Cardiac muscle cell (in vitro differentiated cells and primary cell): Measurements from ENCODE around the gene HECW1. TPM values are rescaled to one million over a fixed set of nuclear protein-coding genes. Genes with fewer than 3 reads are reported as not detected.

Experiments used
- DNase-seq, 2 donors: peaks; one replicate each; pipeline versions ENCODE4 v3.0.0 to v3.0.0-alpha.2; 2010 to 2017; ENCODE audit warnings: low read depth in 1 of 2, low spot score in 1 of 2
- H3K27ac ChIP-seq: fragments of 200-600 bp; sonication (generic); 2 replicates; pipeline ENCODE4 v1.5.1; 2016
- H3K27me3 ChIP-seq: fragments of 200-600 bp; sonication (generic); 2 replicates; pipeline ENCODE4 v1.6.0; 2016; ENCODE audit warnings: control low read depth
- H3K36me3 ChIP-seq: fragments of 200-600 bp; sonication (generic); 2 replicates; pipeline ENCODE4 v1.5.1; 2016; ENCODE audit warnings: control low read depth
- H3K4me1 ChIP-seq: fragments of 200-600 bp; sonication (generic); 2 replicates; pipeline ENCODE4 v1.8.1; 2017; ENCODE audit warnings: low read depth, mild to moderate bottlenecking, mixed run types
- H3K4me3 ChIP-seq: fragments of 200-600 bp; sonication (generic); 2 replicates; pipeline ENCODE4 v1.5.1; 2016; ENCODE audit warnings: mild to moderate bottlenecking
- H3K9me3 ChIP-seq: fragments of 200-600 bp; sonication (generic); 2 replicates; pipeline ENCODE4 v1.5.1; 2017; ENCODE audit warnings: low read depth, mild to moderate bottlenecking, control low read depth
- CTCF ChIP-seq: IDR thresholded peaks from 2 replicates; pipeline ENCODE4 v1.5.1; 2012; ENCODE audit warnings: low read depth, mild to moderate bottlenecking, low read length
- polyA plus RNA-seq: library from polyadenylated mRNA; unstranded; fragments of >200 nt; fragmentation: Nextera tagmentation; extraction: Ambion mirVana; gene quantifications from 2 replicates; pipeline ENCODE4 v1.2.1, GENCODE V29; 2016
- total RNA-seq: library from RNA; depleted of rRNA; stranded (reverse); fragments of >200 nt; gene quantifications from 2 replicates; pipeline ENCODE4 v1.2.3, GENCODE V29; 2016

The HECW1 gene
- total and polyA plus RNA-seq, 2 experiments from 2014 or later = 0.06 to 0.13 TPM

- no peaks in the 10 kb centered on the region for H3K27me3 ChIP-seq
- H3K9me3 ChIP-seq = no peaks in the 10 kb centered on the region
- no peak overlapping the region for H3K4me3 ChIP-seq
- no peaks in the 10 kb centered on the region for H3K36me3 ChIP-seq
- no peak overlapping the region for H3K27ac ChIP-seq
- no peak for DNase-seq
- no peak for TF ChIP-seq CTCF
- peaks cover 12% of the 10 kb centered on the region for H3K4me1 ChIP-seq
These were observed 353.4 kb downstream of the HECW1 start for GRCh38 chr7:43465581-43466554.

- Histone ChIP-seq H3K4me1 (peaks cover 9% of the 10 kb centered on the region), H3K36me3 (no peaks in the 10 kb centered on the region), H3K27me3 (no peaks in the 10 kb centered on the region), H3K4me3 (no peak overlapping the region), H3K27ac (no peak overlapping the region), H3K9me3 (no peaks in the 10 kb centered on the region)
- TF ChIP-seq CTCF = no peak
- DNase-seq = peak in 1 of 2 donors; percentile 31
These were observed 355.0 kb downstream of the HECW1 start for GRCh38 chr7:43467406-43467805.

GRCh38 chr7:43467846-43468245 lies 355.4 kb downstream of the HECW1 start:
- no peaks in the 10 kb centered on the region for H3K36me3 ChIP-seq
- no peak overlapping the region for H3K4me3 ChIP-seq
- peaks cover 9% of the 10 kb centered on the region for H3K4me1 ChIP-seq
- H3K27ac ChIP-seq = no peak overlapping the region
- DNase-seq = no peak
- TF ChIP-seq CTCF = no peak
- H3K9me3 ChIP-seq = no peaks in the 10 kb centered on the region
- H3K27me3 ChIP-seq = no peaks in the 10 kb centered on the region

- no peak for TF ChIP-seq CTCF
- H3K27ac ChIP-seq = no peak overlapping the region
These were observed 356.6 kb downstream of the HECW1 start for GRCh38 chr7:43469051-43469450.

GRCh38 chr7:43470110-43470509 lies 357.7 kb downstream of the HECW1 start:
- Histone ChIP-seq H3K27me3 (no peaks in the 10 kb centered on the region), H3K9me3 (no peaks in the 10 kb centered on the region), H3K36me3 (no peaks in the 10 kb centered on the region), H3K27ac (no peak overlapping the region), H3K4me3 (no peak overlapping the region), H3K4me1 (peaks cover 9% of the 10 kb centered on the region)
- peak in 1 of 2 donors; percentile 26 for DNase-seq
- TF ChIP-seq CTCF = no peak

More at GRCh38 chr7:43469051-43469450, 356.6 kb downstream of the HECW1 start:
- Histone ChIP-seq H3K27me3 (no peaks in the 10 kb centered on the region), H3K9me3 (no peaks in the 10 kb centered on the region), H3K36me3 (no peaks in the 10 kb centered on the region), H3K4me1 (peaks cover 9% of the 10 kb centered on the region), H3K4me3 (no peak overlapping the region)
- DNase-seq = peak in 1 of 2 donors; percentile 49
